Mesodermal cell (in vitro differentiated cells): ENCODE results near the gene ANKRD13A.
"Not testable (repeated sequence)": the region's sequence is repeated elsewhere in the genome, so short reads cannot be mapped to it uniquely, and the experiment has no call there.

Experiments
- H3K27ac ChIP-seq: 2 replicates; pipeline ENCODE4 v1.7.0; 2013; ENCODE audit warnings: mild to moderate bottlenecking, low read depth, low read length, moderate library complexity; ENCODE audit not compliant: severe bottlenecking
- H3K36me3 ChIP-seq: 2 replicates; pipeline ENCODE4 v1.7.1; 2013; ENCODE audit warnings: mild to moderate bottlenecking, low read length, moderate library complexity; ENCODE audit not compliant: control insufficient read depth, insufficient read depth
- H3K4me1 ChIP-seq: one replicate; pipeline ENCODE4 v1.7.1; 2013; ENCODE audit warnings: mild to moderate bottlenecking, low read length; ENCODE audit not compliant: insufficient read depth, control insufficient read depth, poor library complexity, severe bottlenecking
- H3K4me3 ChIP-seq: 2 replicates; pipeline ENCODE4 v1.7.0; 2013; ENCODE audit warnings: low read length, control low read depth, mild to moderate bottlenecking; ENCODE audit not compliant: insufficient read depth, poor library complexity, severe bottlenecking; ENCODE audit errors: extremely low read depth
- H3K9me3 ChIP-seq: 2 replicates; pipeline ENCODE4 v1.7.1; 2013; ENCODE audit warnings: mild to moderate bottlenecking, low read length, moderate library complexity; ENCODE audit not compliant: control insufficient read depth
- WGBS, 2 experiments: methylation state at CpG; one replicate each; pipeline ENCODE4 v1.1.5; 2013; ENCODE audit warnings: missing lambda C conversion rate in 2 of 2; ENCODE audit not compliant: insufficient coverage in 2 of 2; 5-methylcytosine and 5-hydroxymethylcytosine counted together

ANKRD13A gene

DNA sequence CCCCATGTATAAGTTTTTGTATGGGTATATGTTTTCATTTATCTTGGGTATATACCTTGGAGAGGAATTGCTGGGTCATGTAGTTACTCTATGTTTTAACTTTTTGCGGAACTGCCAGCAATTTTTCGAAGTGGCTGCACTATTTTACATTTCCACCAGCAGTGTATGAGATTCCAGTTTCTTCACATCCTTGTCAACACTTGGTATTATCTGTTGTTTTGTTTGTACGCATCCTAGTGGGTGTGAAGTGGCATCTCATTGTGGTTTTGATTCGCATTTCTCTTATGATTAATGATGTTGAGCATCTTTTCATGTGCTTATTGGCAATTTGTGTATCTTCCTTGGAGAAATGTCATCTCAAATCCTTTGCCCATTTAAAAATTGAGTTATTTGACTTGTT lies 6.9 kb downstream of the ANKRD13A start:
- Histone ChIP-seq H3K4me1 (no peaks in the 10 kb centered on the region), H3K27ac (no peak overlapping the region), H3K4me3 (no peak overlapping the region), H3K9me3 (no peaks in the 10 kb centered on the region), H3K36me3 (peaks cover 5% of the 10 kb centered on the region)
- 100% methylated on average over 1 of the region's 4 CpGs; no CpG with 5 or more reads in 1 of the 2 experiments for WGBS, 2 experiments

GRCh38 chr12:110007881-110008280 lies 8.7 kb downstream of the ANKRD13A start:
- H3K27ac ChIP-seq: no peak overlapping the region
- H3K4me1 ChIP-seq: no peaks in the 10 kb centered on the region
- peaks cover 16% of the 10 kb centered on the region for H3K36me3 ChIP-seq
- H3K4me3 ChIP-seq: no peak overlapping the region
- no peaks in the 10 kb centered on the region for H3K9me3 ChIP-seq

DNA sequence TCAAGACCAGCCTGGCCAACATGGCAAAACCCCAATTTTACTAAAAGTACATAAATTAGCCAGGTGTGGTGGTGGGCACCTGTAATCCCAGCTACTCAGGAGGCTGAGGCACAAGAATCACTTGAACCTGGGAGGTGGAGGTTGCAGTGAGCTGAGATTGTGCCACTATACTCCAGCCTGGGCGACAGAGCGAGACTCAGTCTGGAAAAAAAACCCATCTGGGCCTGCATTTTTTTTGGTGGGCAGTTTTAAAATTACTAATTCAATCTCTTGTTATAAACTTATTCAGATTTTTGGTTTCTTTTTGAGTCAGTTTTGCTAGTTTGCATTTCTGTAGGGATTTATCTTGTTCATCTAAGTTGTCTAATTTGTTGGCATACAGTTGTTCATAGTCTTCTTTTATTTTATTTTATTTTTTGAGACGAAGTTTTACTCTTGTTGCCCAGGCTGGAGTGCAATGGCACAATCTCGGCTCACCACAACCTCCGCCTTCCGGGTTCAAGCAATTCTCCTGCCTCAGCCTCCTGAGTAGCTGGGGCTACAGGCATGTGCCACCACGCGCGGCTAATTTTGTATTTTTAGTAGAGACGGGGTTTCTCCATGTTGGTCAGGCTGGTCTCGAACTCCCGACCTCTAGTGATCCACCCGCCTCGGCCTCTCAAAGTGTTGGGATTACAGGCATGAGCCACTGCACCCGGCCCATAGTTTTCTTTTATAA lies 9.6 kb downstream of the ANKRD13A start:
- not testable (repeated sequence) for H3K4me1 ChIP-seq, H3K4me3 ChIP-seq, H3K27ac ChIP-seq, H3K9me3 ChIP-seq
- 74 to 98% methylated on average over 5 to 7 of the region's 15 CpGs for WGBS, 2 experiments
- H3K36me3 ChIP-seq: peaks cover 25% of the 10 kb centered on the region

GRCh38 chr12:110010853-110011723 lies 11.9 kb downstream of the ANKRD13A start:
- 94 to 95% methylated on average over 9 to 10 of the region's 13 CpGs for WGBS, 2 experiments
- Histone ChIP-seq H3K9me3 (no peaks in the 10 kb centered on the region), H3K27ac (no peak overlapping the region), H3K36me3 (peaks cover 32% of the 10 kb centered on the region), H3K4me1 (no peaks in the 10 kb centered on the region), H3K4me3 (no peak overlapping the region)

- Histone ChIP-seq H3K9me3 (no peaks in the 10 kb centered on the region), H3K36me3 (peaks cover 38% of the 10 kb centered on the region), H3K27ac (no peak overlapping the region), H3K4me3 (no peak overlapping the region), H3K4me1 (no peaks in the 10 kb centered on the region)
- 95 to 98% methylated on average over 6 of the region's 6 CpGs for WGBS, 2 experiments
Measured at GRCh38 chr12:110012137-110012536, 12.9 kb downstream of the ANKRD13A start.

DNA sequence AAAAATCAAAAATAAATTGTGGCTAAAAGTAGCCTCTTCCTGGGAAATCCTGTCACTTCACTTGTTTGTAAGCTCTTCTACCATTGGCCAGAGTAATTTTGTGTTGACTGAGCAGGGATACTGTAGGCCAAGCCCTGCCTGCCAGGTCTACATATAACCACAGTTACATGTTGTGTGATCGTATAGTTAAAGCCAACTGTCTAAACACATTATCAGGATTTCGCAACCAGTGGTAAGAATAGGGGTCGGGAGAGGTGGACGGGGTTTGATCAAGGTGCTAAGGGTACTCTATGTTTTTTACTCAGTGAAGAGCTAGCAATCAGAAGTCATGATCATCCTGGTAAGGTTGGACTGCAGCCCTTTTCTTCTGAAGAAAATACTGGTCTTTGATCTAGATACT lies 13.4 kb downstream of the ANKRD13A start:
- no peak overlapping the region for H3K4me3 ChIP-seq

DNA sequence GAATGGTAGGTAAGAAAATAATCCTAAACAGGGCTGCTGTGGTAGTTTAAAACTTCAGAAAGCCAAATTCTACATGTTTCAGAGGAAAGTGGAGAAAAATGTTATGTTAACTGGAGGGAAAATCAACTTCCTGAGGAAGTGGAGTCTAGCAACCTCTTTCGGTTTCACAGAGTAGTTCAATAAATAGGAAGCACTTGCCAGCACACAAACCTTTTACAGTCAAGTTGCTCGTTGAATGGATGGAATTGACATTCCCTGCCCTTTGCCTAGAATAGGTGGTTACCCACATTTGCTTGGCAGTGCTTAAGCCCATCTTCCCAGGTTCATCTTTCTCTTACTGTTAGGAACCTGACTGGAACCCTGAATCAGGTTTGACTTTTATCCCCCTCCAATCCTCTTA lies 15.9 kb downstream of the ANKRD13A start:
- 92 to 94% methylated on average over 2 of the region's 2 CpGs for WGBS, 2 experiments
- H3K4me1 ChIP-seq: no peaks in the 10 kb centered on the region

More for the DNA sequence above, 13.4 kb downstream of the ANKRD13A start:
- WGBS, 2 experiments: 78 to 94% methylated on average over 3 to 4 of the region's 4 CpGs
- Histone ChIP-seq H3K4me1 (no peaks in the 10 kb centered on the region), H3K27ac (no peak overlapping the region), H3K36me3 (peaks cover 38% of the 10 kb centered on the region), H3K9me3 (no peaks in the 10 kb centered on the region)

GRCh38 chr12:110020956-110021355 lies 21.7 kb downstream of the ANKRD13A start:
- Histone ChIP-seq H3K4me3 (no peak overlapping the region), H3K9me3 (no peaks in the 10 kb centered on the region), H3K36me3 (peaks cover 57% of the 10 kb centered on the region), H3K4me1 (peaks cover 10% of the 10 kb centered on the region), H3K27ac (no peak overlapping the region)
- 95 to 97% methylated on average over 3 to 4 of the region's 4 CpGs for WGBS, 2 experiments

More for the DNA sequence above, 15.9 kb downstream of the ANKRD13A start:
- H3K27ac ChIP-seq: no peak overlapping the region
- H3K9me3 ChIP-seq: no peaks in the 10 kb centered on the region
- H3K4me3 ChIP-seq: no peak overlapping the region
- H3K36me3 ChIP-seq: peaks cover 59% of the 10 kb centered on the region

GRCh38 chr12:110023059-110023980 lies 24.1 kb downstream of the ANKRD13A start:
- H3K9me3 ChIP-seq: no peaks in the 10 kb centered on the region
- peaks cover 59% of the 10 kb centered on the region for H3K36me3 ChIP-seq
- 80 to 92% methylated on average over 4 to 5 of the region's 5 CpGs for WGBS, 2 experiments
- H3K27ac ChIP-seq: peak overlapping the region; percentile 37
- H3K4me1 ChIP-seq: peaks cover 10% of the 10 kb centered on the region
- no peak overlapping the region for H3K4me3 ChIP-seq

DNA sequence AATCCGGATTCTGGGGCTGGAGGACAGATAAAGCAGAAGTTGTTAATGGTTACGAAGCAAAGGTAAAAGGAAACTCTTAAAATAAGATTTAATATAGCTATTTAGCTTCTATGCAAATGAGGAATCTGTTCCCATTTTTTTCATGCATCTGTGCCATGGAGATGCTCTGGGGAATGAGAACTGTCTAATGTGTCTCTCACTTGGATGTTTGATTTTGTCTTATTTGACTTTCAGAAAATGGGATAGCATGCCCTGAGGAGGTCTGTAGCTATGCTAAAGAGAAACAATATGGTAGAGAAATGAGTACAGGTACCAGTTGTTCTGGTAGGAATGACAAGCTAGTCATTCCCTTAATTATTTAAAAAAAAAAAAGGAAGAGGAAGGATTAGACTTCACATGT lies 24.8 kb downstream of the ANKRD13A start:
- H3K4me3 ChIP-seq: no peak overlapping the region
- peaks cover 59% of the 10 kb centered on the region for H3K36me3 ChIP-seq
- no peak overlapping the region for H3K27ac ChIP-seq
- WGBS, 2 experiments: 89% methylated on average over 1 of the region's 2 CpGs; no CpG with 5 or more reads in 1 of the 2 experiments
- peaks cover 10% of the 10 kb centered on the region for H3K4me1 ChIP-seq
- no peaks in the 10 kb centered on the region for H3K9me3 ChIP-seq
